IPS-20b (cell line): ENCODE measurements around the gene ALDOB.

Experiments used
- H3K27ac ChIP-seq: one replicate; pipeline ENCODE4 v1.5.1; 2013; ENCODE audit warnings: low read length
- H3K27me3 ChIP-seq: 2 replicates; pipeline ENCODE4 v1.6.1; 2013; ENCODE audit warnings: mild to moderate bottlenecking, low read length, inconsistent platforms; ENCODE audit not compliant: insufficient read depth
- H3K36me3 ChIP-seq: 2 replicates; pipeline ENCODE4 v1.6.1; 2013; ENCODE audit warnings: low read depth, mild to moderate bottlenecking, inconsistent platforms, low read length, moderate library complexity; ENCODE audit not compliant: insufficient read depth
- H3K4me1 ChIP-seq: 2 replicates; pipeline ENCODE4 v1.6.1; 2013; ENCODE audit warnings: mild to moderate bottlenecking, control low read depth, inconsistent platforms, low read length, moderate library complexity; ENCODE audit not compliant: insufficient read depth
- H3K4me3 ChIP-seq: 2 replicates; pipeline ENCODE4 v1.5.1; 2013; ENCODE audit warnings: mild to moderate bottlenecking, low read length, inconsistent platforms
- H3K9ac ChIP-seq: 2 replicates; pipeline ENCODE4 v1.6.1; 2013; ENCODE audit warnings: low read depth, mild to moderate bottlenecking, inconsistent platforms, low read length, moderate library complexity
- H3K9me3 ChIP-seq: 2 replicates; pipeline ENCODE4 v1.6.1; 2013; ENCODE audit warnings: mild to moderate bottlenecking, low read depth, low read length, inconsistent platforms; ENCODE audit not compliant: insufficient read depth

ALDOB gene

GRCh38 chr9:101418518-101419430, 16.8 kb downstream of the ALDOB start:
- H3K27me3 ChIP-seq = no peaks in the 10 kb centered on the region
- H3K27ac ChIP-seq = no peak overlapping the region
- H3K4me1 ChIP-seq = no peaks in the 10 kb centered on the region
- no peaks in the 10 kb centered on the region for H3K9me3 ChIP-seq
- no peak overlapping the region for H3K9ac ChIP-seq
- H3K4me3 ChIP-seq = no peak overlapping the region
- H3K36me3 ChIP-seq = no peaks in the 10 kb centered on the region

- no peak overlapping the region for H3K4me3 ChIP-seq
- no peaks in the 10 kb centered on the region for H3K4me1 ChIP-seq
- H3K36me3 ChIP-seq = no peaks in the 10 kb centered on the region
- no peaks in the 10 kb centered on the region for H3K9me3 ChIP-seq
- no peaks in the 10 kb centered on the region for H3K27me3 ChIP-seq
- H3K27ac ChIP-seq = no peak overlapping the region
- no peak overlapping the region for H3K9ac ChIP-seq
Observed at GRCh38 chr9:101417977-101418376, 17.6 kb downstream of the ALDOB start.

- no peak overlapping the region for H3K4me3 ChIP-seq
- H3K9me3 ChIP-seq = no peaks in the 10 kb centered on the region
- no peak overlapping the region for H3K9ac ChIP-seq
- H3K27me3 ChIP-seq = no peaks in the 10 kb centered on the region
- H3K4me1 ChIP-seq = no peaks in the 10 kb centered on the region
- no peaks in the 10 kb centered on the region for H3K36me3 ChIP-seq
- no peak overlapping the region for H3K27ac ChIP-seq
Observed at GRCh38 chr9:101417389-101417788, 18.2 kb downstream of the ALDOB start.

GRCh38 chr9:101415578-101415977, 20.0 kb downstream of the ALDOB start:
- Histone ChIP-seq H3K27ac (no peak overlapping the region), H3K9ac (no peak overlapping the region), H3K27me3 (no peaks in the 10 kb centered on the region), H3K36me3 (peaks cover 2% of the 10 kb centered on the region; the same call in 1 of the 2 replicates), H3K9me3 (peaks cover 12% of the 10 kb centered on the region), H3K4me3 (no peak overlapping the region), H3K4me1 (no peaks in the 10 kb centered on the region)

- peaks cover 8% of the 10 kb centered on the region; the same call in 1 of the 2 replicates for H3K36me3 ChIP-seq
- H3K27ac ChIP-seq = no peak overlapping the region
- H3K9me3 ChIP-seq = peaks cover 19% of the 10 kb centered on the region
- no peak overlapping the region for H3K9ac ChIP-seq
- H3K27me3 ChIP-seq = no peaks in the 10 kb centered on the region
- H3K4me1 ChIP-seq = no peaks in the 10 kb centered on the region
- no peak overlapping the region for H3K4me3 ChIP-seq
Observed at GRCh38 chr9:101414839-101415238, 20.7 kb downstream of the ALDOB start.

GRCh38 chr9:101409079-101409477, 26.5 kb downstream of the ALDOB start:
- Histone ChIP-seq H3K9me3 (peaks cover 58% of the 10 kb centered on the region), H3K9ac (no peak overlapping the region)

GRCh38 chr9:101408374-101409078, 27.0 kb downstream of the ALDOB start:
- H3K9me3 ChIP-seq = peaks cover 61% of the 10 kb centered on the region
- peak overlapping the region; percentile 13; the same call in 1 of the 2 replicates for H3K4me3 ChIP-seq
- no peak overlapping the region for H3K27ac ChIP-seq
- H3K27me3 ChIP-seq = no peaks in the 10 kb centered on the region
- H3K9ac ChIP-seq = no peak overlapping the region
- H3K36me3 ChIP-seq = peaks cover 71% of the 10 kb centered on the region
- H3K4me1 ChIP-seq = no peaks in the 10 kb centered on the region

More at GRCh38 chr9:101409079-101409477, 26.5 kb downstream of the ALDOB start:
- H3K27ac ChIP-seq = no peak overlapping the region
- no peaks in the 10 kb centered on the region for H3K4me1 ChIP-seq
- no peaks in the 10 kb centered on the region for H3K27me3 ChIP-seq
- peaks cover 65% of the 10 kb centered on the region for H3K36me3 ChIP-seq
- 0 out of 2 replicates have a peak overlapping the region, but pooled peaks have one; percentile 20 for H3K4me3 ChIP-seq

GRCh38 chr9:101403516-101404285, 31.9 kb downstream of the ALDOB start:
- Histone ChIP-seq H3K9ac (no peak overlapping the region), H3K4me3 (no peak overlapping the region), H3K9me3 (peaks cover 30% of the 10 kb centered on the region), H3K36me3 (peaks cover 86% of the 10 kb centered on the region), H3K27me3 (no peaks in the 10 kb centered on the region), H3K4me1 (peaks cover 5% of the 10 kb centered on the region; the same call in 1 of the 2 replicates), H3K27ac (no peak overlapping the region)

- Histone ChIP-seq H3K4me3 (peak overlapping the region; percentile 81), H3K36me3 (peaks cover 66% of the 10 kb centered on the region), H3K9ac (no peak overlapping the region), H3K27me3 (no peaks in the 10 kb centered on the region), H3K27ac (no peak overlapping the region), H3K9me3 (peaks cover 3% of the 10 kb centered on the region; the same call in 1 of the 2 replicates), H3K4me1 (peaks cover 5% of the 10 kb centered on the region; the same call in 1 of the 2 replicates)
Observed at GRCh38 chr9:101400120-101400519, 35.5 kb downstream of the ALDOB start.

GRCh38 chr9:101399643-101399970, 36.0 kb downstream of the ALDOB start:
- Histone ChIP-seq H3K4me1 (peaks cover 5% of the 10 kb centered on the region; the same call in 1 of the 2 replicates), H3K27ac (no peak overlapping the region), H3K4me3 (peak overlapping the region; percentile 81), H3K36me3 (peaks cover 65% of the 10 kb centered on the region), H3K9me3 (peaks cover 8% of the 10 kb centered on the region; the same call in 1 of the 2 replicates), H3K27me3 (no peaks in the 10 kb centered on the region), H3K9ac (peak overlapping the region; percentile 76; the same call in 1 of the 2 replicates)

- Histone ChIP-seq H3K9me3 (peaks cover 13% of the 10 kb centered on the region), H3K9ac (peak overlapping the region; percentile 76), H3K4me1 (peaks cover 5% of the 10 kb centered on the region; the same call in 1 of the 2 replicates), H3K36me3 (peaks cover 65% of the 10 kb centered on the region), H3K27me3 (no peaks in the 10 kb centered on the region), H3K4me3 (peak overlapping the region; percentile 81), H3K27ac (no peak overlapping the region)
Observed at GRCh38 chr9:101398930-101399642, 36.5 kb downstream of the ALDOB start.
